Measurements from ENCODE around the gene GRHPR.
"Not testable (repeated sequence)": the region's sequence is repeated elsewhere in the genome, so short reads cannot be mapped to it uniquely, and the experiment has no call there.

GRHPR gene

DNA sequence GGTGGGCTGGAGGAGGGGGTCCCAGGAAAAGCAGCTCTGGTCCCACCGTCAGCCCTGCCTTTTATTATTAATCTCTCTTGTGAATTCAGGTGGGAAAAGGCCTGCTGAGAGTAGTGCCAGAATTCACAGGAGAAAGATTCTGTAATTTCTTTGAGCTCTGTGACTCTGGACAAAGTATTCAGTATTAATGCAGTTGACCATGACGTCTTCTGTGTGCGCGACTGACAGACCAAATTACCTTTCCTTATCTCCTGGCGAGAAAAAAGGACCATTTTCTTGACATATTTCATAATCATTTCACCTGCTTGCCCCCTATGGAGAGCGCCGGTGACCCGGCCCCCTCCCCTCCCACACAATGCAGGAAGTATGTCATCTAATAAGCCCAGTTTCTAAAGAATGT is 26.8 kb upstream of the GRHPR start:
- no peak for TF ChIP-seq CTCF (IDR thresholded peaks at IDR 0.05; ENCODE audit: low read depth, low read length, missing control alignments)
- no peak for DNase-seq (ENCODE audit: extremely low read depth, low read depth)
- no peak overlapping the region for H3K4me3 ChIP-seq (replicated peaks; ENCODE audit: low read depth, low read length)

- not testable (repeated sequence) for H3K4me3 ChIP-seq (replicated peaks; ENCODE audit: low read depth, low read length); DNase-seq (ENCODE audit: extremely low read depth, low read depth)
These were observed 24.5 kb upstream of the GRHPR start for GRCh38 chr9:37397948-37398347.

DNA sequence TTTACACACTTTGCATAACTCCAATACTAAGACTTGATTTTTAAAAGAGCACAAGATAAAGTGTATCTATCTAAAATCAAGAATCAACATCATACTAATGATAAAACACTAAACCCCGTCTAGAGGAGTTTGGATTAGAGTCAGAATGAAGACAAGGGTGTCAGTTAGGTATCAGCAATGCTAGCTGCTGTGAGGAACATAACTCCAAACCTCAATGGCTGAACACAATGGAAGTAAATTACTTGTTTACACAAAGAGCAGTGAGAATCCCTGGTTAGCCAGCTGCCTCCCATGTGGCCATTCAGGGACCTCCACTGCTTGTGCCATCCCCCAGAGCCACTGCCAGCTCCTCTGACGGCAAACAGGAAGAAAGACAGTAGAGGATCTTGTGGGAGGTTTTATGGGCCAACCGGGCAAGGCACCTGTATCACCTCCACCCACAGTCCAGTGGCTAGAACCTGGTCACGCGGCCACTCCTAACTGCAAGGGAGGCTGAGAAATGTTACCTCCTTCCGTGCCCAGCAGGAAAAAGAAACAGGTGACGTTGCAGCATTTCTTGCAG is 24.0 kb upstream of the GRHPR start:
- no peak for TF ChIP-seq CTCF (IDR thresholded peaks at IDR 0.05; ENCODE audit: low read depth, low read length, missing control alignments)
- H3K4me3 ChIP-seq (replicated peaks; ENCODE audit: low read depth, low read length) = no peak overlapping the region
- no peak for DNase-seq (ENCODE audit: extremely low read depth, low read depth)

GRCh38 chr9:37399336-37399735 is 23.2 kb upstream of the GRHPR start:
- H3K4me3 ChIP-seq (replicated peaks; ENCODE audit: low read depth, low read length) = no peak overlapping the region
- DNase-seq (ENCODE audit: extremely low read depth, low read depth) = no peak

GRCh38 chr9:37404590-37404989 is 17.9 kb upstream of the GRHPR start:
- no peak overlapping the region for H3K4me3 ChIP-seq (replicated peaks; ENCODE audit: low read depth, low read length)
- no peak for DNase-seq (ENCODE audit: extremely low read depth, low read depth)
- no peak for TF ChIP-seq CTCF (IDR thresholded peaks at IDR 0.05; ENCODE audit: low read depth, low read length, missing control alignments)

More at GRCh38 chr9:37399336-37399735, 23.2 kb upstream of the GRHPR start:
- TF ChIP-seq CTCF (IDR thresholded peaks at IDR 0.05; ENCODE audit: low read depth, low read length, missing control alignments) = no peak

- TF ChIP-seq CTCF (IDR thresholded peaks at IDR 0.05; ENCODE audit: low read depth, low read length, missing control alignments) = no peak
- no peak for DNase-seq (ENCODE audit: extremely low read depth, low read depth)
- H3K4me3 ChIP-seq (replicated peaks; ENCODE audit: low read depth, low read length) = no peak overlapping the region
These were observed 17.1 kb upstream of the GRHPR start for GRCh38 chr9:37405350-37405749.

GRCh38 chr9:37405764-37406380 is 16.6 kb upstream of the GRHPR start:
- no peak for DNase-seq (ENCODE audit: extremely low read depth, low read depth)
- no peak for TF ChIP-seq CTCF (IDR thresholded peaks at IDR 0.05; ENCODE audit: low read depth, low read length, missing control alignments)
- H3K4me3 ChIP-seq (replicated peaks; ENCODE audit: low read depth, low read length) = no peak overlapping the region

Data from HFF-Myc (cell line).